Epithelial cell of esophagus (primary cell): ENCODE data around the gene ANKRD33B.

Experiments used
- DNase-seq: peaks from one replicate; pipeline ENCODE4 v3.0.0; 2010; ENCODE audit warnings: low read depth
- H3K4me3 ChIP-seq: 2 replicates; pipeline ENCODE4 v1.5.1; 2011; ENCODE audit warnings: mild to moderate bottlenecking, low read length, control low read depth
- TF ChIP-seq, protein P1 (sequence below): IDR thresholded peaks from 2 replicates; pipeline ENCODE4 v1.5.1; 2011; ENCODE audit warnings: low read depth, mild to moderate bottlenecking, low read length, control low read depth, inconsistent platforms; ENCODE audit not compliant: insufficient read depth; ENCODE audit errors: missing control alignments

The ANKRD33B gene

DNA sequence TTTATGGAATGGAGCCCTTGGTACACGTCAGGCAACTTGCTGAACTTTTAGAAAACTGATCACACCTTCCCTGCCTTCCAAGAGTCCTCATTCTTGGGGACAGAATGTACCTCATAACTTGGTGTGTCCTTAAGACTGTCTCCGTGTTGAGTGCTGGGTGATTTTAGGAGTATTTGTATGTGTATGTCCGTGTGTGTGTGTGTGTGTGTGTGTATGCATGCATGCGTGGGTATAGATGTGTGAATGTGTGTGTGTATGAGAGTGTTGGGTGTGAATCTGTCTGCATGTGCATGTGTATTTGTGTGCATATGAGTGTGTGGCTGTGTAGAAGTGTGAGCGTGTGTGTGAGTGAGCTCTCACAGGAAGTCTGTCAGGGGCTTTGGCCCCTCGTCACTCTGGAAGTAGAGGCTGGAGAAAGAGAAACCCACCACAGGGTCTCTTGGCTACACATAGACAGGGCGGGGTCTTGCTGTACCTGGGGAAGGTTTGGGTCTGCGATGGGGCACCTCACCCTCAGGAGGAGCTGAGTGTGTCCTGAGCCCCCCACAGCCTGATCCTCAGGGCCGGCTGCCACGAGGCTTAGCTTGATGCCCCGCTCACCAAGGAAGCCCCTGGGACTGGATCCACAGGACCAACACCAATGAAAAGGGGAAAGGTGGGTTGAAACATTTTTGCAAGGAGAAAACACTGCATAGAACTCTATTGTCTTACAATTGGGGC lies 33.1 kb upstream of the ANKRD33B start:
- TF ChIP-seq, protein P1, sequence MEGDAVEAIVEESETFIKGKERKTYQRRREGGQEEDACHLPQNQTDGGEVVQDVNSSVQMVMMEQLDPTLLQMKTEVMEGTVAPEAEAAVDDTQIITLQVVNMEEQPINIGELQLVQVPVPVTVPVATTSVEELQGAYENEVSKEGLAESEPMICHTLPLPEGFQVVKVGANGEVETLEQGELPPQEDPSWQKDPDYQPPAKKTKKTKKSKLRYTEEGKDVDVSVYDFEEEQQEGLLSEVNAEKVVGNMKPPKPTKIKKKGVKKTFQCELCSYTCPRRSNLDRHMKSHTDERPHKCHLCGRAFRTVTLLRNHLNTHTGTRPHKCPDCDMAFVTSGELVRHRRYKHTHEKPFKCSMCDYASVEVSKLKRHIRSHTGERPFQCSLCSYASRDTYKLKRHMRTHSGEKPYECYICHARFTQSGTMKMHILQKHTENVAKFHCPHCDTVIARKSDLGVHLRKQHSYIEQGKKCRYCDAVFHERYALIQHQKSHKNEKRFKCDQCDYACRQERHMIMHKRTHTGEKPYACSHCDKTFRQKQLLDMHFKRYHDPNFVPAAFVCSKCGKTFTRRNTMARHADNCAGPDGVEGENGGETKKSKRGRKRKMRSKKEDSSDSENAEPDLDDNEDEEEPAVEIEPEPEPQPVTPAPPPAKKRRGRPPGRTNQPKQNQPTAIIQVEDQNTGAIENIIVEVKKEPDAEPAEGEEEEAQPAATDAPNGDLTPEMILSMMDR = no peak
- DNase-seq = no peak
- H3K4me3 ChIP-seq = no peak overlapping the region

DNA sequence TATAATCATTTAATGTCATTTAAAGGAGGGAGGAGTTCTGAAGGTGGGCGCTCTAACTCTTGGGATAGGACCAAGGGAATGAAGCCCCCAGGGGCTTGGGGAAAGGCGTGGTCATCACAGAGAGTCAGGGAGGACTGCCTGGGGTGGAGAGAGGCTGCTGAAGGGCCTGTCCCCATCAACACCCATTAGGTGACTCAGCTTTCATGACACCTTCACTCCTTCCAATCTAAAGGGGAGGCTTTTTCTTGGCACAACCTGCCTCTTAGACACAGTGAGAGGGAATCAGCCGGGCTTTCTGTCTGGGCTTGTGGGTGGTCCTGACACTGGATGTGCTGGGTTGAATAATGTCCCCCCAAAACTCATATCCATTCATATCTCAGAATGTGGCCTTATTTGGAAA lies 31.4 kb upstream of the ANKRD33B start:
- H3K4me3 ChIP-seq = no peak overlapping the region
- DNase-seq = no peak
- TF ChIP-seq, protein P1 = no peak

DNA sequence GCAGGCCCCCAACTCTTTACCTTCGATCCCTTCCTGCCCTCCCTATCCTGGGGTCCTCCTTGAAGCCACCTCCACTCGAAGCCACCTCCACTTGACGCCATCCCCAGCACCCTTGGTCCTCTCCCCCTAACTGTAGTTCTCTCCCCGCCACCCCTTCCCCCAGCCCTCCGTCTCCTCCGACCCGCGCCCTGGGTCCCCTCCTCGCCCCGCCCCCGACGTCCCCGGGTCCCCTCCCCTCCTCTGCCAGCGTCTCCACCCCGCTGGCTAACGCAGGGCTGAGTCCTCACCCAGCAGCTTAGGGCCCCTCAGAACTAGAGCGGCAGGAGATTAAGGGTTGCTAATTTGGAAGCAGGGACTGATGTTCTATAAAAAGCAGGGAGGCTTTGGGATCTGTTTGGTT lies 30.6 kb upstream of the ANKRD33B start:
- TF ChIP-seq, protein P1 = no peak
- DNase-seq = no peak
- H3K4me3 ChIP-seq = no peak overlapping the region

DNA sequence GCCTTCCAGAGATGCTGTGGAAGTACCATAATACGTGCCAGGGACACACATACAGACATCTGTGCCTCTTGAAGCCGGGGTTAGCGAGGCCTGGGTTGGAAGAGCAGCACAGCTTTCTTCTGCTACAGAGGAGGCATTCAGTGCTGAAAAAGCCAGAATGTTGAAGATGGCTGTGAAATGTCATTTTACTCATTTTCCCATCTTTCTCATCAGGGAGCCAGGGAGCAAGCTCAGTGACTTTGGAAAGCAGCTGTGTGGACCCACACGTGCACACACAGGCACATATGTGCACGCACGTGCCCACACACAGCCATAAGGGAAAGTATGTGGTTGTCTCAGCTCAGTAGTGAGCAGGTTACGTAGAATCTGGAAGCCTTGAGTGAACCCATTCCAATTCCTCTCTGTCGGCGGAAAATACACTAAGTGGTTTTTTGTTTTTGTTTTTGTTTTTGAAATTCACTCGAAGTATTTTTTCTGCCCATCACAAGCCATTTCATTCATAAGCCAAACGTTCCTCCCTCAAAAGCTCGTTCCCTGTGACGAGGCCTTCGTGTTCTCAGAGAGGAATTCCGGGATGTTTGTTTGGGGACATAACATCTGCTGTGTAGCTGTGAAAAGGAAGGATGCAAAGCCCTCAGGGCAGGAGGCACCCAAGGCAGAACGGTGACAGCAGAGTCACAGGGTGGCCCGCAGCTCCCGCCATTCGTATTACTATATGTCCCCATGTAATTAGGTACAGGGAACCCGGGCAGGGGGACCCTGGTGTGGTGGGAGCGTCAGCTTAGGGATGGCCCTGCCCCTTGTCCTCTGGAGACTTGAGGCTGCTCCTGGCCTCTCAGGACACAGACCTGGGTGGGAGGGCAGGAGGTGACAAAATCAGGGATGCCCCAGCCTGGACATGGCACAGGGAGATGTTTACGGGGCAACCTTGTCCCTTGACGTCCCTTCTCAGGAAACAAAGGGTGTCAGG lies 29.0 kb upstream of the ANKRD33B start:
- TF ChIP-seq, protein P1 = no peak
- DNase-seq = no peak
- no peak overlapping the region for H3K4me3 ChIP-seq

DNA sequence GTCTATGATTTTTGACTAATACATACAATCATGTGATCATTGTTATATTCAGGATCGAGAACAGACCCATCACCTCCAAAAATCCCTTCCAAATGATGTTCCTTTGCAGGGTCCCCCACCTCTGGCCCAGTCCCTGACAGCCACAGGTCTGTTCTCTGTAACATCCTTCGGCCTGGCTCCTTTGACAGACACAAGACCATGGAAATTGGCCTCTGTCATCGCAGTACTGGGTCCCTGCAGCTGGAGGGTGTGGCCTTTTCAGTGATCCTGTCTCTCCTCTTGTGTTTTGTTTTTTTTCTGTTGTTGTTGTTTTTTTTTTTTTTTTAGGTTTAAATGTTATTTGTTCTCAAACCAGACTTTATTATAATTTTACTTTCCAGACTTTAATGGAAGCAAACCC lies 27.4 kb upstream of the ANKRD33B start:
- DNase-seq = no peak
- H3K4me3 ChIP-seq = no peak overlapping the region
- TF ChIP-seq, protein P1 = no peak

DNA sequence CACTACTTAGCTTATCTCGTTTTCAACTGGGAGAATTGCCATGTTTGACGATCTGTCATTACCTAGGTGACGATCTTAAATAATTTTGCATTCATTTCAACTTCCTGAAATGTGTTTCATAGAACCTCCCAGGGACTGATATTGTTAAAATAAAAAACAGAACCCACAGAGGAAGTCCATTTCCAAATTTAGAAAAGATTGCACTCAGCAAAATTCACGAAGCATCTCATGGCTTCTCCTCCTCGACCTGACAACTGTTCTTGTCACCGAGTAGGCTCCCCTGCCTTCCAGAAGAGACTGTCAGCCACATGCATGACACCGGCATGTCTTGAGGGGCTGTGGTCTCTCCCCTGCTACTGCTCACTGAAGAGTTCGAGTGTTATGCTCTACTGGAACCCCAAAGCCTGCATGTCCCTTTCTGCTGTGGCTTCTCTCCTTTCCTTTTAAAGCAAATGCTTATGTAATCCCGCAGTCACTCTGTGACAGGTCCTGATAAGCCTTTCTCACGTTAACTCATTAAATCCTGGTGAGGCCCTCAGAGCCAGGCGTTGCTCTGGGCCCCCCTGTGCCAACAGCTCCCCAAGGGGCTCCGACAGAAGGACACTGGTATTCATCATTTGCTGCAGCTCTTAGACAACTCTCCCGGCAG lies 26.8 kb upstream of the ANKRD33B start:
- no peak overlapping the region for H3K4me3 ChIP-seq
- TF ChIP-seq, protein P1 = no peak
- DNase-seq = no peak
